HG03439 (cell line): Measurements from ENCODE around the gene MUL1.

Experiments
- ATAC-seq: cut with Tn5 transposase; IDR thresholded peaks from one replicate; pipeline ENCODE4 v1.9.1; 2021; ENCODE audit warnings: mild to moderate bottlenecking, moderate library complexity; ENCODE audit not compliant: unreplicated experiment

Gene MUL1, protein sequence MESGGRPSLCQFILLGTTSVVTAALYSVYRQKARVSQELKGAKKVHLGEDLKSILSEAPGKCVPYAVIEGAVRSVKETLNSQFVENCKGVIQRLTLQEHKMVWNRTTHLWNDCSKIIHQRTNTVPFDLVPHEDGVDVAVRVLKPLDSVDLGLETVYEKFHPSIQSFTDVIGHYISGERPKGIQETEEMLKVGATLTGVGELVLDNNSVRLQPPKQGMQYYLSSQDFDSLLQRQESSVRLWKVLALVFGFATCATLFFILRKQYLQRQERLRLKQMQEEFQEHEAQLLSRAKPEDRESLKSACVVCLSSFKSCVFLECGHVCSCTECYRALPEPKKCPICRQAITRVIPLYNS

GRCh38 chr1:20507564-20508410 is at the start of gene MUL1:
MUL1 (minus strand) TSS chr1:20508151; CDS start chr1:20508024, 127 bp downstream.
- ATAC-seq, result peak; percentile 89

DNA sequence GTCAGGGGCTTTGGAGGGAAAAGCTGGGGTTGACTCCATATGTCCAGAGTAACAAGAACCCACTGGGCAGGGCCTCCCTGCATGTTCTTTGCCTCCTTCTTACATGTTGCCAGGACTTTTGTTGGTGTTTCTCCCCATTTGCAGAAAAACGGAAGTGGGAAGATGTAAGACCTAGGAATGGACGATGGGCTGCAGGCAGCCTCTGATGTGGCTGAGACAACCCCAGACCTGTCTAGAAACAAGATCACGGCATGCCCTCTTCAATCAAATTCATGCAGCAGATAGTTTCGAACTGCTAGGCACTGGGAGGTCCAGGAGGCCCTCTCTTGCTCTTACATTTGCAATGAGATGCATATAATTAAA is 47.8 kb upstream of the MUL1 start:
- ATAC-seq, result no peak

DNA sequence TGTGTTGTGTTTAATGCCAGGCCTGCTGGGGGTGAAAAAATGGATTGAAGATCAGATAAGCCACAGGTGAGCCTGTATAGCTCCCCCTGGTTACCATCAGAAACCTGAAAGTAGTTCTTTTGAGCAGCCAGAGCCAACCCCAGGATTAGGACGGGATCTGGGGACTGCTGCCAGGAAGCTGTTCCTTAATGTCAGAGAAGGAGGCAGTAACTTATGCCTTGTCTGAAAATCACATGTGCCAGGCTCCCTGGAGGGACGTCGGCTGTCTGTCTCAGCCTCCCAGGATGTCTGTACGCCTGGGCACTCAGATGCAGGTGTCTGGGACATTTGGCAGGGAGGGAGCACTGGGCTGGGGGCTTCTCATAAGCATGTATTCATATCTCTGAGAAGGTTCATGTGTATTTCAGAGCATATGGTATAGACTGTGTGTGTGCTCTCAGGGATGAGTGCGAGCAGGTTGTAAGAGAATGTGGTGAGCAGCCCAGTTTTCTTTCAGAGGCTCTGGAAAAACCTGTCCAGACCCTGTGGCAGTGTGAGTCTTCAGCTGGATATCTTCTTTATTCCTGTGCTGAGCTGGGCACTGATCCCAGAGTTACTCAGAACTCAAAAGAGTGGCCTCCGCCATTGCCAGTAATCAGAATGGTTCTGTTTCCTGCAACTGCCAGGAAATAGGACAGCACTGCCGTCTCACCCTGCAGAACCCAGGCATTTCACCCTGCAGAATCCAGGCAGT is 47.2 kb upstream of the MUL1 start:
- no peak for ATAC-seq

DNA sequence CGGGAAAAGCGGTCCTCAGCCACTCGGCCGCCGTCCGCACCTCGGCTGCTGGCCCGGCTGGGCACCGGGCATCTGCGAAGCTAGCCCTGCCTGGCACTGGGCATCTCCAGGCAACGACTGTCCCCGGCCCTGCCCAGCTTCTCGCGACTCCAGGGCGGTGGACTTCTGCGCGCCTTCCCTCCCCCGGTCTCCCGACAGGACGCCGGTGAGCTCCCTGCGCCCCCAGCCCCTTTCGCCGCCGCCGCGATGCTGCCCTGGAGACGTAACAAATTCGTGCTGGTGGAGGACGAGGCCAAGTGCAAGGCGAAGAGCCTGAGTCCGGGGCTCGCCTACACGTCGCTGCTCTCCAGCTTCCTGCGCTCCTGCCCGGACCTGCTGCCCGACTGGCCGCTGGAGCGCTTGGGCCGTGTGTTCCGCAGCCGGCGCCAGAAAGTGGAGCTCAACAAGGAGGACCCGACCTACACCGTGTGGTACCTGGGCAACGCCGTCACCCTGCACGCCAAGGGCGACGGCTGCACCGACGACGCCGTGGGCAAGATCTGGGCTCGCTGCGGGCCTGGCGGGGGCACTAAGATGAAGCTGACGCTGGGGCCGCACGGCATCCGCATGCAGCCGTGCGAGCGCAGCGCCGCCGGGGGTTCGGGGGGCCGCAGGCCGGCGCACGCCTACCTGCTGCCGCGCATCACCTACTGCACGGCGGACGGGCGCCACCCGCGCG is 44.9 kb upstream of the MUL1 start:
- no peak for ATAC-seq

GRCh38 chr1:20551945-20552727 is 44.2 kb upstream of the MUL1 start, which contains the start of gene FAM43B:
FAM43B (plus strand) TSS chr1:20552573; CDS start chr1:20552974, 401 bp downstream.
- no peak for ATAC-seq

DNA sequence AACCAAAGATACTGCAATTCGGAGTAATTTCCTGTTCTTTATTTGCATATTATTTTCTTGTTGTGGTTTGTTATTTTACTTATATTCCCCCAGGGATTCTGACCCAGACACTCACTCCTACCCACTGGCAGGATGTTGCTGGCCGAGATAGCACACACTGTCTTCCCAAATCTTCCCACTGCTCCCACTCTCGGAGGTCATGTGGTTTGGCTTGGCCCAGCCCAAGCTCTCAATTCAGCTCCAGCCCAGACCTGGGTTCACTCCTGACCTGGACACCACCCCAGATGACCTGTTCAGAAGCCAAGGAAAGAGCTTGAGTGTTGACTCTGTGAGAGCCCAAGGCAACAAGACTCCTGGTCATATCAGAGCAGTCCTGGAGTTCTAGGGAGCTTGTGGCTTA is 43.2 kb upstream of the MUL1 start:
- no peak for ATAC-seq

DNA sequence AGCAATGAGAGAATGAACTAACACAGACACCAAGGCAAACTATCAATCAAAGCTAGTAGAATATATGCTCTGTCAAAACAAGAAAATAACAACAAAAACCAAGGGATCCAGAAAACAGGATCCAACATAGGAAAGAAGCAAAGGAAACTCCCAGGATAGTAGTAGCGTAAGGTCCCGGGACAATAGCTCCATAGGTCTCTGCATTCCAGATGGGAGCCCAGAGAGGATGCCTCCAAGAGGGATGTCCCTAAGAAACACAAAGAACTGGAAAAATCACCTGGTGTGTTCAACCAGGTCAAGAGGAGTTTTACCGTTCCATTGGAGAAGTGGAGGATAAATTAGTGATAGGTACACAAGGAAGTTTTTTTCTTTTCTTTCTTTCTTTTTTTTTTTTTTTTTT is 38.7 kb upstream of the MUL1 start:
- ATAC-seq, result no peak

GRCh38 chr1:20540281-20540680 is 32.3 kb upstream of the MUL1 start:
- ATAC-seq, result no peak

GRCh38 chr1:20538760-20539551 is 31.0 kb upstream of the MUL1 start:
- no peak for ATAC-seq

GRCh38 chr1:20538227-20538626 is 30.3 kb upstream of the MUL1 start:
- no peak for ATAC-seq

- ATAC-seq, result no peak
Observed at GRCh38 chr1:20534659-20535417, 26.9 kb upstream of the MUL1 start.

DNA sequence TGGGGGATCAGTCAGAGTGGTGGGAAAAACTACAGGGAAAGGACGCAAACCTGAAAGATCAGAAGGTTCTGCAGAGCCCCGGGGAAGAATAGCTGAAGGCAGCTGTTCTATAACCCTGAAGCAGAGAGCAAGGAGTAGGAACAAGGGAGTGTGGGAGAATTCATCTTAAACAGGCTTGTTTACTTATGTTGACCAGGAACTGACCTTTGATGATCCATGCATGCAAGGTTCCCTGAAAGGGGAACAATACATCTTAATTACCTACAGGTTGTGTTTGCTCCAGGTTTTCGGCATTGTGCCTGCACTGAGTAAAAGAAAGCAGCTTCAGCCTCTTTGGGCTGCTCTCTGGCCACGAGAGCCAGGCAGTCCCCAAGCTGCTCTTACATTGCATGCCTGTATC is 25.7 kb upstream of the MUL1 start:
- no peak for ATAC-seq

- ATAC-seq, result no peak
Observed at GRCh38 chr1:20530901-20531300, 22.9 kb upstream of the MUL1 start.

- no peak for ATAC-seq
Observed at GRCh38 chr1:20530306-20530705, 22.4 kb upstream of the MUL1 start.

DNA sequence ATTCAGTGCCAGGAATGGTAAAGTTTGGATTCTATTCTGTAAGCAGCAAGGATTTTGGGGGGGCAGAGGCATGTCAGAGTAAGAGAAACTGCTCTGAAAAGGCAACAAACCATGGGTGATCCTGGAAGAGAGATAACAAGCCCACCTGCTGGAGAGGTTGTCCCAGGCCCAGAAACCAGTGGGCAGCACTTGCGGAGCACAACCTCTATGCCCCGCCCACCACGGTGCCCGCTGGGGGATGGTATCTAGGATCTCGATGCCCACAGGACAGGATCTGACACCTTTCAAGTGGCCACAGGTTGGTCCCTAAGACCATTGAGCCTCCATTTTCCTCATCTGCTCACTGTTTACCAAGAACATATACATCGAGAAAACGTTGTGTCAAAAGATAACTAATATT is 20.3 kb upstream of the MUL1 start:
- ATAC-seq, result no peak

DNA sequence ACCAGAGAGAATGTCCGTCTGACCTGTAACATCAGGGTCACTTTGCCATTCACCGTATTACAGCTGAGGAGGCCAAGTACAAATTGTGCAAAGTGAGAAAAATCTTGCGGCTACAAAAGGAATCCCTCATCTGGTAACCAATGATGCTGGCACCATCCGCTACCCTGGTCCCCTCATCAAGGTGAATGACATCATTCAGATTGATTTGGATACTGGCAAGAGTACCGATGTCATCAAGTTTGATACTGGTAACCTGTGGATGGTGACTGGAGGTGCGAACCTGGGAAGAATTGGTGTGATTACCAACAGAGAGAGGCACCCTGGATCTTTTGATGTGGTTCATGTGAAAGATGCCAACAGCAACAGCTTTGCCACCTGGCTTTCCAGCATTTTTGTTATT is 18.3 kb upstream of the MUL1 start:
- ATAC-seq, result no peak

GRCh38 chr1:20521960-20522861 is 14.3 kb upstream of the MUL1 start:
- no peak for ATAC-seq
